Choroid plexus epithelial cell (primary cell): ENCODE measurements around the gene ELF5.

Source experiments
- DNase-seq: peaks from one replicate; pipeline ENCODE4 v3.0.0-alpha.2; 2010; ENCODE audit warnings: low read depth
- H3K4me3 ChIP-seq: 2 replicates; pipeline ENCODE4 v1.5.1; 2011; ENCODE audit warnings: low read depth, mild to moderate bottlenecking, control low read depth, low read length, moderate library complexity
- CTCF ChIP-seq: conservative IDR thresholded peaks from 2 replicates; pipeline ENCODE4 v1.5.1; 2011; ENCODE audit warnings: low read depth, mild to moderate bottlenecking, control low read depth, inconsistent platforms, low read length, moderate library complexity

Gene ELF5

GRCh38 chr11:34475656-34476055 is 37.9 kb downstream of the ELF5 start:
- no peak for DNase-seq
- H3K4me3 ChIP-seq, result no peak overlapping the region
- no peak for TF ChIP-seq CTCF

GRCh38 chr11:34473603-34474169 is 39.9 kb downstream of the ELF5 start:
- no peak for TF ChIP-seq CTCF
- no peak overlapping the region for H3K4me3 ChIP-seq
- no peak for DNase-seq

GRCh38 chr11:34468209-34468841 is 45.3 kb downstream of the ELF5 start:
- DNase-seq, result peak; percentile 67
- peak; percentile 90 for TF ChIP-seq CTCF
- no peak overlapping the region for H3K4me3 ChIP-seq

- no peak overlapping the region for H3K4me3 ChIP-seq
- no peak for TF ChIP-seq CTCF
- no peak for DNase-seq
Measured at GRCh38 chr11:34466802-34467488, 46.6 kb downstream of the ELF5 start.

GRCh38 chr11:34464591-34465051 is 49.0 kb downstream of the ELF5 start:
- no peak for DNase-seq
- no peak overlapping the region for H3K4me3 ChIP-seq
- no peak for TF ChIP-seq CTCF

GRCh38 chr11:34461215-34461614 is 52.4 kb downstream of the ELF5 start:
- TF ChIP-seq CTCF, result no peak
- no peak overlapping the region for H3K4me3 ChIP-seq
- no peak for DNase-seq

GRCh38 chr11:34460278-34460677 is 53.3 kb downstream of the ELF5 start:
- no peak for DNase-seq
- no peak for TF ChIP-seq CTCF

More at GRCh38 chr11:34460278-34460677, 53.3 kb downstream of the ELF5 start:
- H3K4me3 ChIP-seq, result no peak overlapping the region
